Measurements from ENCODE around the gene ARHGAP24. TPM values are rescaled to one million over a fixed set of nuclear protein-coding genes. Genes with fewer than 3 reads are reported as not detected.

Gene ARHGAP24
- total and polyA plus RNA-seq, 2 experiments from 2014 or later: 0.21 to 0.36 TPM

GRCh38 chr4:85476381-85476780, 1.4 kb downstream of the ARHGAP24 start (continued):
- TF ChIP-seq REST (IDR thresholded peaks at IDR 0.05; ENCODE audit: unreplicated experiment) (no peak), EZH2 (IDR thresholded peaks at IDR 0.05; ENCODE audit: low read depth, unreplicated experiment) (no peak), STAT1 (IDR thresholded peaks at IDR 0.05; ENCODE audit: unreplicated experiment) (no peak), EZH2phosphoT487 (IDR thresholded peaks at IDR 0.05; ENCODE audit: unreplicated experiment) (no peak), CTCF (conservative IDR thresholded peaks at IDR 0.05; ENCODE audit: low read depth in 2 of 2) (no peak), JUNB (IDR thresholded peaks at IDR 0.05; ENCODE audit: unreplicated experiment) (no peak), ZNF331 (CRISPR knock-in tag; IDR thresholded peaks at IDR 0.05; ENCODE audit: low read depth) (no peak)

- Histone ChIP-seq H3K27me3 (ENCODE audit: insufficient read depth) (peaks cover 18% of the 10 kb centered on the region; the same call in 1 of the 2 replicates), H3K36me3 (ENCODE audit: insufficient read depth) (no peaks in the 10 kb centered on the region), H3K4me1 (ENCODE audit: insufficient read depth) (peaks cover 5% of the 10 kb centered on the region), H3K9me2 (ENCODE audit: insufficient read depth) (no peaks in the 10 kb centered on the region), H3K79me2 (replicated peaks; ENCODE audit: insufficient read depth) (no peaks in the 10 kb centered on the region), H3K4me2 (no peak overlapping the region), H2AFZ (no peak overlapping the region), H3F3A (replicated peaks; ENCODE audit: low read depth) (no peaks in the 10 kb centered on the region), H3K27ac (ENCODE audit: low read depth) (no peak overlapping the region), H3K4me3 (no peak overlapping the region), H4K20me1 (replicated peaks; ENCODE audit: insufficient read depth) (no peaks in the 10 kb centered on the region; the same call in 1 of the 2 replicates)
- no peaks in the 10 kb centered on the region for H3K36me3 Mint-ChIP-seq (ENCODE audit: low read depth)
- H3K27me3 Mint-ChIP-seq (ENCODE audit: insufficient read depth, low read depth, poor library complexity): peaks cover 2% of the 10 kb centered on the region
- DNase-seq (ENCODE audit: low spot score) (no peak), ATAC-seq (no peak)
- peaks cover 12% of the 10 kb centered on the region; the same call in 2 of the 3 replicates for H3K4me1 Mint-ChIP-seq
- TF ChIP-seq REST (IDR thresholded peaks at IDR 0.05; ENCODE audit: unreplicated experiment): no peak
- no peaks in the 10 kb centered on the region for H3K9me3 Mint-ChIP-seq
- no peak overlapping the region for H3K27ac Mint-ChIP-seq
- no peak overlapping the region for H3K4me3 Mint-ChIP-seq
These were observed 2.6 kb downstream of the ARHGAP24 start for GRCh38 chr4:85477534-85477933.
